HG02970 (cell line): ENCODE data around the gene SDCCAG8.

Source experiments
- ATAC-seq: cut with Tn5 transposase; IDR thresholded peaks from one replicate; pipeline ENCODE4 v1.9.1; 2021; ENCODE audit warnings: mild to moderate bottlenecking, moderate library complexity, moderate number of reproducible peaks; ENCODE audit not compliant: unreplicated experiment, low FRiP score

SDCCAG8 gene

DNA sequence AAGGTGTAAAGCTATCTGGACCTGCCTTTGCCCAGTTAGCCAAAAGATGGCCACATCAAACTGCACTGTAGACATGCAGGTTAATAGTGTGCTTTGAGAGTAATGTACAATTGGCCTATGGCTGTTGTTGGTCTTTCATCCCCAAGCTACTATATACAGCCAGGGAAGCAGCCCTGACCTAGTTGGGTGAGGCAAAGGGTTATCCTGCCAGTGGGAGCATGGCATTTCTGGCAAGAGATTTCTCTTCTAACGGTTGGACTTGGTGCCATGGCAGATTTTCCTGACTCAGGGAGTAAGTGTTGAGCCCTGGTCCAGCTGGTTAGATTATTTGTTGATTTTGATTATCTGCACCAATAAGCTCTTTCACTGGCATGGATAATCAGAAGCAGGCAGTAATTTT is 119.8 kb downstream of the SDCCAG8 start:
- ATAC-seq: no peak

DNA sequence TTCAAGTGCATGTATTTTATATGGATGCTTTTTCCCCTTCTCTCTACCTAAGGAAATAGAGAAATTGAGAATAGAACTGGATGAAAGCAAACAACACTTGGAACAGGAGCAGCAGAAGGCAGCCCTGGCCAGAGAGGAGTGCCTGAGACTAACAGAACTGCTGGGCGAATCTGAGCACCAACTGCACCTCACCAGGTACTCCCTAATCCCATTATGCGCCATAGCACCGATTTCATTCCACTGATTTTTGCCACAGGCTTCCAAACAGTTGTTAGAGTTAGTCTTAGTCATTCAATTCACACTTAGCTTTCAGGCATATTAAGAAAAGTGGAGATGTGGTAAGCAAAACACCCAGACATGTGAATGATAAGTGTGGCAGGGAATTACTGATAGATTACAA is 122.8 kb downstream of the SDCCAG8 start:
- ATAC-seq: no peak

DNA sequence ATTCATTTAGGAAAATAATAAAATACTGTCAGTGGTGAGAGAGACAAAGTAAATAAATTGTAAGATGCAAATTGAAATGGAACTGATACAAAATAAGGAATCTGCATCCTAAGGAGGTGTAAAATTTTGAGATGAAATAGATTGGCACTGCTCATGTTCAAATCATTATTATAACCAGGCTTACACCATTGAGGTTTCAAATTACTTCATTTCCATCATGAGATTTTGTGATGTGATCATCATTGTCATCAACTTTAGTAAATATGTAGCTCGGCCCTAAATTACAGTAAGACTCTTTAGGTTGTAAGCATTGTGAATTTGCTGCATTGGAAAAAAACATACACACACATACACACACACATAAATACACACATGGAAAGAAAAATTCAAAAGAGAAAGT is 123.4 kb downstream of the SDCCAG8 start:
- ATAC-seq: no peak

DNA sequence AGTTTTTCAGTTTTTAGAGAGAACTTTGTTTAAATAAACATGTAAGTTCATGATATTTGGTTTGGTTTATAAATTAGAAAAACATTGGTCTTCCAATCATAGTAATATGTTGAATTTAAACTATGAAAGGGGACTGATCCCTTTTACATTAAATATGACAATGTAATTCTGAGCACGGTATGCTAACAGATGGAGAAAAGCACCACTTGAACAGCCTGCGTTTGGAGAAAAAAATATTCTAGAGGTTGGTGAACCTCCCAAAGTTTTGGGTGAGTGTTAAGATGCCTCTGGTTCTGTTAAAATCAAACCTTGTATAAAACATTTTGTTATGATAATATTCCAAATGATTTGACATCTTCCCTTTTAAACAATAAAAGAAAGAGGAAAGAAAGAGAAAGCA is 123.9 kb downstream of the SDCCAG8 start:
- ATAC-seq: no peak

DNA sequence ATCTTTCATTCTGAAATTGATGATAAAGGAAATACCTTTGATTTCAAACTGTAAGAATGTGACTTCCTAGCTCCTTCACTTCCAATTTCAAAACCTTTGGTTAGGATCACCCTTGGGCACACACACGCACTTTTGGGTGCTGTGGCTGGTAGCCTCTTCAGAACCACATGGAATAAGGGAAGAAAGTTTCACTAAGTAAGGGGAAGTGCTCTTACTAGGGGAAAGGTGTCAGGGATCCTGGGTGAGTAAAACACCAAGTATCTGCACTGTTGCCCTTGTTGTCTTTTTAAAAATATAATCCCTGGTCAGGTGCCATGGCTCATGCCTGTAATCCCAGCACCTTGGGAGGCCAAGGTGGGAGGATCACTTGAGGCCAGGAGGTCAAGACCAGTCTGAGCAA is 132.4 kb downstream of the SDCCAG8 start:
- ATAC-seq: no peak

DNA sequence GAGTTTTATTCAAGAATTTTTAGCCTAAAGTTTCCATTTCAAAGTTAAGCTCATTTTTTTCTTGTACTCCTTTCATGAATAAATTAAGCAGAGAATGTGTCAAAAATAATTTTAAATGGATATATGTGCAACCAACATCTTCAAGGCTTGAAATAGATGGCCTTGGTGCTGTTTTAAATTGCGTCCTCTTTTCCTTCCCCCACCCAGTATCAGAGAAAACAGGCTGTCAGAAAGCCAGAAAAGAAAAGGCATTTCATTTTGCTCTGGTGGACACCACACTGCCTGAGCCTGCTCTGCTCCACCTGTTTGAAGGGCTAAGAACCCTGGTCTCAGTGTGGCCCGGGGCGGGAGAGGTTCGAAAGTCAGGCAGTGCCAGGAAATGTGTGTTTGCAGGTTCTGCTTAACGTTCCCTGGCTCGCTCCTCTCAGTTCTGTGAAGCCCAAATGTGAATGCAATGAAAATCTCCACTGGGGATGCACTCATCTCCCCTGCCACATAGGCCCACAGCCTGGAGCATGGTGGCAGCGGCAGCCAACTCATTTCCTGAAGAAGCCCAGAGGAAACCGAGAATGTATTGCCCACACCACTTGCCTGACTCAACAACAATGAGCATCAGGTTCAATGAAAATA is 134.4 kb downstream of the SDCCAG8 start:
- ATAC-seq: no peak

DNA sequence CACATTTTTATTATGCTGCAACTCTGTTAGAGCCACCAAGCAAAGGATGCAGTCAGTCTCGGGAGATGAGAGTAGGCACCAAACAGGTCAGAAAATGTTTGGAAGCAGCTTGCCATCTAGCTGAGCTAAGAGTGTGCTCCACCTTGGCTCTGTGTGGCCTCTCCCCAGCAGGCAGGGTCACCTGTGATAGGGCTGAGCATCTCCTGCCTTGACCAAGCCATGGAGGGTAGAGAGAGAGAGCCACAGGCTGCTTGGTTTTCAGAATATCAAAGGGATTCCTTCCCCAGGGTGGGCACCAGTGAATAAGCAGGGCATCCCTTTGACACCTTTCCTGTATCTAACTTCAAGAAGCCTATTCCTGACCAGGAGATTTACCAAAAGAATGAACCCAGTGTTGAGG is 135.5 kb downstream of the SDCCAG8 start:
- no peak for ATAC-seq

DNA sequence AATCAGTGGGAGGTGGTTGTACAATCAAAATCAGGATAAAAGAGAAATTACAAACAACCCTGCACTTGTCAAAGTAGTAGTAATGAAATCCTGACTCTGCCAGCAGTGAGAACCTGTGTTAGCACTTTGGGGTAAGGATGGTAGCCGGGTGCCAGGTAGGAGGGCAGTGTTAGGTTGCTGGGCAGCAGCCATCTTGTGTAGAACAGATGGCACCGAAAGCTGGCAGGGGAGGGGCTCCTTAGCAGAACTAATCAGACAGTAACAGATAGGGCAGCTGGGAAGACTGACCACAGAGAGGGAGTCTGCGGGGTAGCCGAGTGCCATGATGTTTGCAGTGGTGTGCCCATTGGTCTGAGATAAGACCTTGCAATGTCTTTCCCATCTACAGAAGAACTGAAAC is 137.3 kb downstream of the SDCCAG8 start:
- ATAC-seq: no peak

DNA sequence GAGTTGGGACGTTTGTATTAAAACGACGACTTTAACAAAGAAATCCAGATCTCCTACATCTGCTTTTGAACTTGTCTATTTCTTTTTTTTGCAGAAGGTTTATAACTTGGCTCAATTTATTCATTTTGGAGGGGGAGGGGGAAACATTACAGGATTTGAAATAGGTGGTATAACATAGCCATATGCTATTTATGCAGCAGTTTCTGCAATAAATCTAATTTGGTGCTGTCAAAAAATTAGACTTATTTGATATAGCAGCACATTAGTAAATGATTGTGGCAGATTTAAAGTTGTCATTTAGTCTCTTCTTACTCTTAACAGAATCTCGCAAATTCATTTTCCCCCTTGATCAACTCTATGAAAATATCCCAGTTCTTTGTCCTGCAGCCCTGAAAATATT is 138.2 kb downstream of the SDCCAG8 start:
- no peak for ATAC-seq

DNA sequence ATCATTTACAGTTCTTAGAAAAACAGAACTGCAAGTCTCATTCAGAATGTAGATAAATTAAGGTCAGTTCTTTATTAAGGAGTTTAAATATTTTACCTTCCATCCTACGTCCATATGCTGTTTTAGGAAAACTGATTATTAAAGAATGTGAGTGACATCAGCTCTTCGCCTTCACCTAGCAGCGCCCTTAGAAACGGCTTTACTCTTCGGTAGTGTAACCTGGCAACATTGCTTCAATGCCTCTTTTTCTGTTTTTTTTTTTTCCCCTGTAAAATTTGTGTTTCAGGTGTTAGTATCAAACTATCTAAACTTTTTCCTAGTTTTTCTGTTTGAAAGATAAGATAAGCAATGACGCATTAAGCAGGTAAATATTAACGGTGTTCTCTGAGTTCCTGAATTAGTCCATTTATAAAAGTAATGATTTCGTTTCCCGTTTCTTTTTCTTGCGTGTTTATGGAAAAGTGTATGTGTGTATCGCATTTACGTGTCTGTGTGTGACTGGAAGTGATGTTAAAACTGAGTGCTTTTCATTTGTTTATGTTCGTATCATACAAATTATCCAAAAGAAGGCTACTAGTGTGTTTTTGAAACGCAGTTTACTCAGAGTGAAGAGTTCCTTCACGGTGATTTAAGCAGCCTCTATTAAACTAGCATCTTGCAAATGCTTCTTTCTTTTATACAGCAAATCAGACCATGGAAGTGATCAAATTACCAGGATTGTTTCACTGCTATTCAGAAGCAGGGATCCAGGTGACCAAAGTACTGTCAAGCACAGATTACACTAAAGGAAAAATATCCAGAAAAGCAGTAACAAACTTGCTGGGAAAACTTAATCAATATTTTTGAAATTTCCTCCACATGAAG is 139.0 kb downstream of the SDCCAG8 start:
- no peak for ATAC-seq

DNA sequence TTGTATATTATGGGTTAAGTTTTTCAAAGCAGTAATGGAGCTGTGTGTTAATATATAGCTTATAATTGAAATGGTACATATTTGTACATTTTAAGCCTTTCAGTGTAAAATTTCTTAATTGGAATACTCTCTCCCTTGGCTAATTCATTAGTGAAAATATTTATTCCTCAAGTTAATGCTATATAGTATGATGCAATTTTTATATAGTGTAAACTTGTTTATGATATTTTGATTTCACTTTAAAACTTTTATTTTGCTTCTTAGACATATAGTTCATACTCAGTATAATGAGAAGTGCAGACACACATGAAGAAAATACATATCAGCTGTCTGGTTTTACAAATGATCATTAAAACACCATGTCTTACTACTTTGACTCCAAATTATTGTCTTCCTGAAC is 140.6 kb downstream of the SDCCAG8 start:
- no peak for ATAC-seq

DNA sequence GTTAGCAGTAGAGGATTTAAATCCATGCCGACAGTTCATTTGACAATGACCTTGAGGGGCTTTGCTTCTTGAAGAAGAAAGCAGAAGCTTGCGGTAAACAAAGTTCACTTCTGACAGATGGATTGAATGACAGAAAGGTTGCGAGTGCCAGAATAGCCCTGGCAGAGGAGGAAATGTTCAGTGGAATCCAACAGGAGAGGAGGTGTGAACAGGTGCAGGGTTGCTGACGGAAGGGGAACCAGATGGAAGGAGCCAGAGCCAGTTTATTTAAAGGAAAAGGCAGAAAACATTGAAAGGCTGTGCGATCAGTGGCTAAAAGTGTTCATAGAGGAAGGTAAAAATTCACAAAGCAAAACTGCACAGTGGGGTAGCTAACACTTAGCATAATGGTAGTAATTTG is 141.0 kb downstream of the SDCCAG8 start:
- ATAC-seq: no peak

DNA sequence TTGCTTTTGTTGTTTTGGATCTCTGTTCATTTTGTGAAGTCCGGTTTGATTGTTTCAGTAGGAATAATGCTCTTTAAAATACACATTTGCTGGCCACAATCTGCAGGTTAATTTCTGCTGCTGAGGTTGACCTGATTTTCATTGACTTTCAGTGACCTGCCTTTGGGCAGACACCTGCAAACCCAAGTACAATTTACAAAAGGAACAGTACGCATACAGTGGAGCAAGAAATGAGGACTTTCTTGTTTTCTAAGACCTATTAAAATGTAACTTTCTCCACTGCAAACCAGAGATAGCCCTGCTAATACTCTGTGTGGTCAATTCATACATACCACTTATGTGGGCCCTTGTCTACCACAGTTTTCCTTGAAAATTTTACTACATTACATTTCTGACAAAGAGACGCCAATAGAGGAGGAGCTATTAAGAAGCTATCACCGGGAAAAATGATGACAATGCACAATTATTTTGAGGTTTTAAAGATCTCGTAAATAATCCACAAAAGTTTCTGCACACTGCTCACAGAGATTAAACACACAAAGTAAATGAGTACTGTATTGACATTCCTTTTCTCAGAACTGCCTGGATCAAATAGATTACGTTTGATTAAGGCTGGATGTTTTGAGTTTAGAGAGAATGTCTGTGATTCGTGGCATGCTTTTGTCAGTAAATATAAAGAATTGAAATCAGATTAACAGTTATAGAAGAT is 141.9 kb downstream of the SDCCAG8 start:
- no peak for ATAC-seq

DNA sequence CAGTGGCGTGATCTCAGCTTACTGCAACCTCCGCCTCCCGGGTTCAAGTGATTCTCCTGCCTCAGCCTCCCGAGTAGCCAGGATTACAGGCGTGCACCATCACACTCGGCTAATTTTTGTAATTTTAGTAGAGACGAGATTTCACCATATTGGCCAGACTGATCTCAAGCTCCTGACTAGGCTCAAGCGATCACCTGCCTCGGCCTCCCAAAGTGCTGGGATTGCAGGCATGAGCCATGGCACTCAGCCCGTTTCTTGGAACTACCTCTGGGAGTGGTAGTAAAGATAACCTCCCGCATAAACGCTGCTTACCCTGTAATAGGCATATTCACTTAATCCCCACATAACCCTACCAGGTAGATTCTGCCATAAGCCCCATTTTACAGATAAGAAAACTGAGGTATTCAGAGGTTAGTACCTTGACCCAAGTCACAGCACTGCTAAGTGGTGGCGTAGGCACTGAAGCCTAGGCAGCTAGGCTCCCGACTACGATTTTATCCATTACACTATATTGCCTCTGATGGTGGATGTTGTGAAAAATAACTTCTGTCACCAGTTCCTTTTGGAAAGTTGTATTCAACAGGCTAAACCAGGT is 143.8 kb downstream of the SDCCAG8 start:
- no peak for ATAC-seq

DNA sequence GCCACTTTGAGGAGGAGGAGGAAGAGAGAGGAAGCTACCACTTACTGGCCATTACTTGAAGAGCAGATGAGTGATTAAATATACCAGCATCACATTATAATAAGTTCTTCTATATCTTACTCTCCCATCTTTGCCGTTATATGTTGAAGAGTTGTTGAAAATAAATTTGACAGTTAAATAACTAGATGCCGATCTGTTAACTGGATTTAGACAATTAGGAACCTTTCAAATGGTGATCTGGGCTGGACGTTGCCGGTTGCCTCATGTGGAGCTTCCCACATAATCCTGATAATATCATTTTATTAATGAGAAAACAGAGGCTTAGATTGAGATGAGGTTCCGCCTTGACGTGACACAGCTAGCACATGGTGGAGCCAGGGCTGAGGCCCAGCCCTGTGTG is 147.0 kb downstream of the SDCCAG8 start:
- ATAC-seq: no peak

DNA sequence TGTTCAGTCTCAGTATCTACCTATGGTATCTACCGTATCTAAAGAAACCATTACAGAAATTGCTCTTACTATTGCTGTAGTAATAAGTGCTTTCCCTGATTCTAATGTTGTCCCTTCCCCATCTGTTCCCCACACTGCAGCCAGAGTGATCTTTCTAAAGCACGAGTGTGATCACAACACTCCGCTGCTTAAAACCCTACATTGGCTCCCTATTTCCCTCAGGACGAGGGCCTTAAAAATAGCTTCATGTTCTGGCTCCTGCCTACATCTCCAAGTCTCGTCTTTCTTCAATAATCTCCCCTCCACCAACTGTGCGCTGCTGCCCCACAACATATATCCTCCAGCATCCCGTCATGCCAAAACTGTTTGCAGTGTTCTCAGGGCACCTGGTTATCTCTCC is 150.6 kb downstream of the SDCCAG8 start:
- ATAC-seq: no peak

DNA sequence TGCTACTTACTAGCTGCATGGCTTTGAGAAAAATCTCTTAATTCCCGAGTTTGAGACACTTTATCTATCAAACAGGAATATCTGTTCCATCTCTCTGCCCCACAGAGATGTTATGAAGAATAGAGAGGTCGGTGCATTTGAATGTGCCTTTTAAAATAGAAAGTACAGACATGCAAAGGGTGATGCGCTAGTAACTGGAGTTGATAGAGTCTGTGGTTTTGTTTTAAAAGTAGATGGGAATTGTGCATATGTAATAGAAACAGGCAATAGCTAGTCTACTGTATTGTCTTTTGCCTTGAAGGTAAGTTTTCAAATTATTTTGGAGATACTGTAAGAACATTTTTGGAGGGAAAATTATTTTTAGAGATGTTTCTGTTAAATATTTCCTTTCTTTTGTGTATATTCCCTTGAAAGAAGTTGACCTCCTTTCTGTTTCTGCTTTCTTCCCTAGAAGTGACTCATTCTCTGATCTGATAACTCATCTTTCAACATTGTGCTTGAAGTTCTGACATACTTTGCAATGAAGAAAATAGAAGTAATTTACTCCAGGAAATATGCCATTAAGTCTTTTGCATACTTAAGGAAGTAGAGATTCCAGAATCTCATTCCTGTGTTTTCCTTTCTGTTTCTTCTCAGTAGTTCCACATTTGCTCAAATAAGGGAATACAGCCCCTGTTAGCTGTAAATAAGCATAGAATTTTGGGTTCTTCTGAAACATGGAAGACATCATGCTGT is 151.6 kb downstream of the SDCCAG8 start:
- ATAC-seq: no peak

DNA sequence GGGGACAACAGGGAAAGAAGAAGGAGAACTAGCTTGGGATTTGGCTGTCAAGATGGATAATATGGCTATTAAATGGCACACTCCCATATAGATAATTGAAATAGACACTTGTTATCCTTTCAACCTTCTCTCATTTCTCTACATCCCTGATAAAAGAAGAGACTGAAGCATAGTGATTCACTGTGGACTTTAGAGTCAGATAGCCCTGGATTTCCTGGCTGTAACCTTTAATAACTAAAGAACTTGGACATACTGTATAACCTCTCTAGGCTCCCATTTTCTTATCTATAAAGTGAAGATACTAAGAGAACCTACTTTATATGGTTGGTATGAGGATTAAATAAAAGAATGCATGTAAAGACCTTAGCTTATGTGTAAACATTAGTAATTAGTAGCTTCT is 152.6 kb downstream of the SDCCAG8 start:
- no peak for ATAC-seq

DNA sequence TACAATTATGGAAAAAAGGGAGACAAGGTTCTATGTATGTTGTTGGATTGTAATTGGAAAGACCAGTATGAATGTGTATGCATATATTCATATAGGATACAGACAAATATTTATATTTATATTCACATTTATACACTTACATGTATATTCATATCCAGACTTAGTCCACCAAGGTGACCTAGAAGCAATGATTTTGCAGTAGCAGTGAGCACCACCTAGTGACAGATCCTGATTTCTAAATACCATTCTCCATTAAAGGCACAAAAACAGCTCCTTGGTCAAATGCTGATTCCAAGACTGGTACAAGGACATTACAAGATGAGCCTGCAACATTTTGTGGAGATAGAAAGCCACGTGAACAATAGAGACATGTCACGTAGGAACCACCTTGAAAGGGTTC is 153.4 kb downstream of the SDCCAG8 start:
- no peak for ATAC-seq

DNA sequence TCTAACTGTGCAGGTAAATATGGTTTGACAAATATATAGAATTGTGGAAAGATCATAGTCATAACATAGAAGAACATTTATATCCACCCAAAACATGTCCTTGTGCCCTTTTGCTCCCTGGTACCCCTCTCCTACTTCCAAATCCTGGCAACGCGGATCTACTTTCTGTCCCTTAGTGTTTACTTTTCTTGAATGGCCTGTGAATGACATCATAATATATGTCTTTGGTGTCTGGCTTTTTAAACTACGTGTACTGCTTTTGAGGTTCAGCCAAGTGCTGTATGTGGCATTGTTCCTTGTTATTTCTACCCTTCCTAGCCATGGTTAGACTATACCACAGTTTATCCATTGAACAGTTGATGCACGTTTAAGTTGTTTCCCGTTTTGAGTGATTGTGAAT is 155.6 kb downstream of the SDCCAG8 start:
- ATAC-seq: no peak
